Measurements from ENCODE around the gene ESYT2.

ESYT2 gene

DNA sequence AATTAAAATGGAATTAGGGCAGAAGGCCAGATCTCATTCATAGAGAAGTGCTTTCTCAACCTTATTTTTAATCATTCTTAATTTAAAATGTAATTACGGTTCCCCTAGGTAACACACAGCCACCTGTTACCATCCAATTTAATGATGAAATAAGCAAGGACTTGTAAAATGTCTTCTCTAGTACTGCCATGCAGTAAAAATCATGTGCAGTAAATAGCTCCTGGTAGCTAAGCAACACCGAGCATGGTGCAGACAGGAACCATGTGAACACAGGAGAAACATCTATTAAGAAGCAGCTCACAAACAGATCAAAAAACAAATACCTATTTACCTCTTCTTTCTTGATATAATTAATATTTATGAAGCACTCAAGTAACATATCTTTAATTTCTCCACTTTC lies 139.8 kb downstream of the ESYT2 start:
- in situ Hi-C loops (cut with MboI; ENCODE audit: low pct_unique_long_range_greater_than_20kb, low sequenced_read_pairs, unreplicated experiment): no loop called here
- DNase-seq (ENCODE audit: low spot score): no peak
- TF ChIP-seq, protein P1, sequence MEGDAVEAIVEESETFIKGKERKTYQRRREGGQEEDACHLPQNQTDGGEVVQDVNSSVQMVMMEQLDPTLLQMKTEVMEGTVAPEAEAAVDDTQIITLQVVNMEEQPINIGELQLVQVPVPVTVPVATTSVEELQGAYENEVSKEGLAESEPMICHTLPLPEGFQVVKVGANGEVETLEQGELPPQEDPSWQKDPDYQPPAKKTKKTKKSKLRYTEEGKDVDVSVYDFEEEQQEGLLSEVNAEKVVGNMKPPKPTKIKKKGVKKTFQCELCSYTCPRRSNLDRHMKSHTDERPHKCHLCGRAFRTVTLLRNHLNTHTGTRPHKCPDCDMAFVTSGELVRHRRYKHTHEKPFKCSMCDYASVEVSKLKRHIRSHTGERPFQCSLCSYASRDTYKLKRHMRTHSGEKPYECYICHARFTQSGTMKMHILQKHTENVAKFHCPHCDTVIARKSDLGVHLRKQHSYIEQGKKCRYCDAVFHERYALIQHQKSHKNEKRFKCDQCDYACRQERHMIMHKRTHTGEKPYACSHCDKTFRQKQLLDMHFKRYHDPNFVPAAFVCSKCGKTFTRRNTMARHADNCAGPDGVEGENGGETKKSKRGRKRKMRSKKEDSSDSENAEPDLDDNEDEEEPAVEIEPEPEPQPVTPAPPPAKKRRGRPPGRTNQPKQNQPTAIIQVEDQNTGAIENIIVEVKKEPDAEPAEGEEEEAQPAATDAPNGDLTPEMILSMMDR (IDR thresholded peaks at IDR 0.05; ENCODE audit: extremely low read depth, insufficient read depth, missing control alignments): no peak

DNA sequence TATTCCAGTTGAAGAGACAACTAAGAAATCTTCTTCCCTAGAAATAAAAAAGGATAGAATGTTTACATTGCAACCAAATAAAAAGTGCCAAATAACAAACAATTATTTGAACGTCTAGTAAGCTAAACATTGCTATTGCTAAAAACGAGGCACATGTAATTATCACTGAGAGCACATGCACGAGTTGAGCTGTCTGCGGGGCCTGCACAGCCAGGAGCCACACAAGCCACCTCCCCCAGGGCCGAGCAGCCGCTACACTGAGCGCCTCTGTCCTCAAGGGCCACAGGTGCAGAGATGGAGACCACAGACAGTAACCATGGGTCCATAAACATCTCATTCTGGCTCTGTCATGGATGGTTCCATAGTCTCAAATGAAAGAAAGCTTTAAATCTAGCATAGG lies 141.9 kb downstream of the ESYT2 start:
- TF ChIP-seq, protein P1 (IDR thresholded peaks at IDR 0.05; ENCODE audit: extremely low read depth, insufficient read depth, missing control alignments): no peak
- no peak for DNase-seq (ENCODE audit: low spot score)
- in situ Hi-C loops (cut with MboI; ENCODE audit: low pct_unique_long_range_greater_than_20kb, low sequenced_read_pairs, unreplicated experiment): no loop called here

DNA sequence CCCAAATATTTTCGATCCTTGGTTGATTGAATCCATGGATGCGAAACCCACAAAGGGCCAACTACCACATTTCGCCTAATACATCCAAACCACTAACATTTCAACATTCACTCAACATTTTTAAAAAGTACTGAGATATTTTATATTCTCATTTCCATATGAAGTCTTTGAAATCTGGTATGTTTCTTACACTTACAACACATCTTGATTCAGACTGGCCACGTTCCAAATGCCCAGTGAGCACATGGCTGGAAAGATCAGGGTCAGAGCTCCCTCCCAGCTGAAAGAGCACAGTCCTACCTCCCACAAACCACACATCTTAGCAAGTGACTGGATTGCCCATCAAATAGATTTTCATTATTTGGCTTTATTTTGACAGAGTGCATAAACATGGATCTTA lies 143.6 kb downstream of the ESYT2 start:
- in situ Hi-C loops (cut with MboI; ENCODE audit: low pct_unique_long_range_greater_than_20kb, low sequenced_read_pairs, unreplicated experiment): no loop called here
- DNase-seq (ENCODE audit: low spot score): no peak
- TF ChIP-seq, protein P1 (IDR thresholded peaks at IDR 0.05; ENCODE audit: extremely low read depth, insufficient read depth, missing control alignments): no peak

DNA sequence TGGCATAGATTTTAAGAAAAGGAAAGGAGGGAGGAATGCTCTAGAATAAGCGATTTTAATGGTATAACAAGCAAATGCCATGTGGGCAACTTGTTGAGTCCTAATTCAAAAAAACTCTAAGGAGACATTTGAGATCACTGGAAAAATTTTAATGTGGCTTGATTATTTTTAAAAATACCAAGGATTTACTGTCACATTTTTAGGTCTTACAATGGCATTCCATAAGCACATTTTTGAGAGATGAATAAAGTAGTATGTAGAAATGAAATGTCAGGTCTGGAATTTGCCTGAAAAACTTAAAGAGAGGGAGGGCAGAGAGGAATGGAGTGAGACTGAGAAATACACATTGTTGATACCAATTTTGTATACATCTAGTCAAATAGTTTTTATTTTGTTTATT lies 145.0 kb downstream of the ESYT2 start:
- no peak for DNase-seq (ENCODE audit: low spot score)
- in situ Hi-C loops (cut with MboI; ENCODE audit: low pct_unique_long_range_greater_than_20kb, low sequenced_read_pairs, unreplicated experiment): no loop called here
- TF ChIP-seq, protein P1 (IDR thresholded peaks at IDR 0.05; ENCODE audit: extremely low read depth, insufficient read depth, missing control alignments): no peak

DNA sequence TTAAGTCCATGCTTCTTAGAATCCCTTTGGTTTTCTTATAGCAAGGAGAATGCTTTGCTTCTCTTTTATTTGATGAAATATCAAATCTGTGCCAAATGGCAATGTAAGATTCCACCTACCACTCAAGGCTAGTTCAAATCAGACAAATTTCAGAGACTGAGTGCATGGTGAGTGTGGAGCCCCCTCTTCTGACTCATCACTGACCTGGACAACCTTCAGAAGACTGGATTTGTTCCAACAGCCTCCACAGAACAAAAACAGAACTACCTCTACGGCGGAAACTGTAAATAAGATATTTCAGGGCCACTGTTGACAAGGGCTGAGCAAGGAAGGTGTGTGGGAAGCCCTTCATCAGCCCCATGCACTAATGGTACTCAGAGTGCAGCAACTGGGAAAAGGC lies 145.8 kb downstream of the ESYT2 start:
- TF ChIP-seq, protein P1 (IDR thresholded peaks at IDR 0.05; ENCODE audit: extremely low read depth, insufficient read depth, missing control alignments): peak; percentile 12
- no peak for DNase-seq (ENCODE audit: low spot score)
- in situ Hi-C loops (cut with MboI; ENCODE audit: low pct_unique_long_range_greater_than_20kb, low sequenced_read_pairs, unreplicated experiment): no loop called here

DNA sequence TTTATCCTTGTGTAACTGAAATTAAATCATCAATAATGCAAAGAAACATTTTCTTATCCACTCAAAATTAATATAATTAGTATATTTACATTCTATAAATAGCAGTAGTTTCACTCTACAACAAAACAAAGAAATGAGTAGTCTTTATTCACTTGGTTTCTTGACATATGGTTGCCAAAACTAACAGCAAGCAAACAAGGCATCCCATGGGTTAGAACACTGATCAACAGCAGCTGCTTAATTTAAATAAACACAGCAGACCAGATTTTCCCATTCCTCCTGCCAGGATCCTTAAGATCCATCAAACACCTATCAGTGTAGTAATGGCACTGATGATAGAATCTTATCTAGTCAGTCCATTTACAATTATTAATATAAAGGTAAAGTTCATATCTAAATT lies 146.9 kb downstream of the ESYT2 start:
- TF ChIP-seq, protein P1 (IDR thresholded peaks at IDR 0.05; ENCODE audit: extremely low read depth, insufficient read depth, missing control alignments): no peak
- DNase-seq (ENCODE audit: low spot score): no peak
- in situ Hi-C loops (cut with MboI; ENCODE audit: low pct_unique_long_range_greater_than_20kb, low sequenced_read_pairs, unreplicated experiment): no loop called here
